NCI-H187 treated with DMSO at 0.1 percent for 48 hours (cell line): Measurements from ENCODE around the gene MRPS18A.
"Not testable (repeated sequence)": the region's sequence is repeated elsewhere in the genome, so short reads cannot be mapped to it uniquely, and the experiment has no call there.

ENCODE experiments used
- DNase-seq: peaks from one replicate; lab custom pipeline; 2025; lab: John Stamatoyannopoulos, UW

The MRPS18A gene

DNA sequence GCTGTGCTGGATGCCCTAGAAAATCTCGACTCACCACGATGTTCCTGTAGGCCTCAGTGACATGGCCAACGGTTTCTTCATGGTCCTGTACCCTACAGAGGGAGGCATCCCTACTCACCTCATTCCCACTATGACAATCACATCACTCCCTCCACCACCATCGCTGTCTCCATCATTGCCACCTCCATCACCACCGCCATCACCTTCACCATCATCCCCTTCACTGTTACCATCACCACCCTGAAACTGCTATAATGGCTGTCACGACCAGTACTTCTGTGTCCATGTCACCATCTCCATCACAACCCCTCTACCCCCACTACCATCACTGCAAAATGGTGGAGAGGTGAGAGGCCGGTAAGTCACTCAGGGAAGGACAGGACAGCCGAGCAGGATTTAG lies 29.8 kb upstream of the MRPS18A start:
- no peak for DNase-seq

DNA sequence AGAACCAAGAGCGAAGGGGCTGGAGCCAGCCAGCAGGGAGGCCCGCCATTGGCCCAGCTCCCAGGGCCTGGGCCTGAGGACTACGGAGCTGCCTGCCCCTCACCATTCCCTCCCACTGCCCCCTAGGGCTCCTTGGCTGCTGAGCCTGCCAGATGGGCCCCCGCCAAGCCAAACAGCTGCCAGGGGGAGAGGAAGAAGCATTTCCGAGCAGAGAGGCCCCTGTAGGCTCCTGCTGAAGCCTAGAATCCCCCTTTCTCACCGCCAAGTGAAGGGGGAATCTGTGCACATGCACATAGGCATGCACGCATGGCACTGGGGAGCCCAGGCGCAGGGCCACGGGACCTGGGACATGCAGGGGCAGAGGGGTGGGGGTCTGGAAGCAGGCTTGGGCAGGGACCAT lies 28.5 kb upstream of the MRPS18A start:
- DNase-seq: no peak

DNA sequence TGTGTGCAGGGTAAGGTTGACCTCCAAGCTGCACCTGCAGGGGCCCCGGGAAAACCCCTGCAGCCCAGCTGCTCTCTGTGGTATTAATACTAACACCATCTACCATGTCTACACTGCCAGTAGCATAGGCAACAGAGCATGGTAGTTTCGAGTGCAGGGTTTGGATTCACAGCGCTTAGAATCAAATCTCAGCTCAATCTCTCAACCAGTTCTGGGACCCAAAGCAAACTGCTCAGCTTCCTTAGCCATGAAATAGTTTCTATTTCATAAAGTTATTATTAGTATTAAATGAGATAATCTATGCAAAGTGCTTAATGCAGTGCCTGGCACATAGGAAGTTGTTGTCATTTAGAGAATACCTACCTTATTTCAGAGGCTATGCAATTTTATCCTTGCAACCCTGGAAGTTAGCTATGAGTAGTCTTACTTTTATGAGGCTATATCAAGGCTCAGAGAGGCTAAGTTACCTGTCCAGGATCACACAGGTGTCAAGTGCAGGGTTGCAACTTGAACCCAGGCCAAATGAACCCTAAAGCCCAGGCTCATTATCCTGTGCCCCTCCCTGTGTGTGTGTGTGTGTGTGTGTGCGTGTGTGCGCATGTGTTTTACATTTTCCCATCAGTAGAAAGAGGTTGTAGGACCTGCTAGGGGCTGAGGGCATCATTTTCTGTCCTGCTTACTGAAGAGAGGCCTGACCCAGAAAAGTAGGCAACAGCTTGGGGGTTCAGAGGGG lies 27.6 kb upstream of the MRPS18A start:
- DNase-seq: no peak

- DNase-seq: no peak
Observed at GRCh38 chr6:43714311-43715055, 26.9 kb upstream of the MRPS18A start.

DNA sequence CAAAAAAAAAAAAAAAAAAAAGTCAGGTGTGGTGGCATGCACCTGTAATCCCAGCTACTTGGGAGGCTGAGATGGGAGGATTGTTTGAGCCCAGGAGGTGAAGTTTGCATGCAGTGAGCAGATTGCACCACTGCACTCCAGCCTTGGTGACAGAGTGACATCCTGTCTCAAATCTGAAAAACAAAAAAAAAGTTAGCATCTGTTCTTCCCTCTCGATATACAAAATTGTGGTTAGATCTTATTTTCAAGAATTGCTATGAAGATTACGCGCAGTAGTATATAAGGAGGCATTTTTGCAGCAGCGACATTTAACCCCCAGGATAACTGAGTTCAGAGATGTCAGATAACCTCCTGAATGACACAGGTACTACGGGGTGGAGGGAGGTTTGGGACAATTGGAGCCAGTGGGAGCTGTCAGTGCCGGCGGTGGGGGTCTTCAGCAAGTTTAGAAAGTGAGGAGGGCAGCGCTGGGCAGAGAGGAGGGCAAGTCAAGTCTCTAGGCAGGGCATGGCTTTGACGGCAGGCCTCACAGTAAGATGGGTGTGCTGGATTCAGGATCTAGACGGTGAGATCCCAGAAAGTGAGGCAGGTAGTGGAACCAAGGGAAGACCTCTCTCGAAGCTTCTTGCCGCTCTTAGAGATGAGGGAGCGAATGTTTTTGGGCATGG lies 26.2 kb upstream of the MRPS18A start:
- no peak for DNase-seq

DNA sequence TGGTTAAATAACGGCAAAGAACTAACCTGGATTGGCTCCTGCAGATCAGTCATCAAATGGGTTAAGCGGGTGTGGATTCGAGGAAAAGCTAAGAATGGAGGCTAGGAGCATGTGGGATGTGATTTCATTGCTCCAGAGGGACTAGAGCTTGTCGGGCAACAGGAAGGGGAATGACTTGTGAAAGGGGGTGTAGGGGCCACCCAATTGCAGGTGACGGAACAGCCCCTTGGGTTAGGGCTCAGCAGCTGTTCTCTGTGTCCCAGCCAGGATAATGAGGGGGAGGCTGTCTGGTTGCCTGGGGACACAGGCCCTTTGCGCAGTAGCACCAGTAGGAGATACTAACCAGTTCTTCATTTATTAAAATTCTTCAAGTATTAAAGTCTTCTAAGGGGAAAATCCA lies 25.0 kb upstream of the MRPS18A start:
- DNase-seq: no peak

DNA sequence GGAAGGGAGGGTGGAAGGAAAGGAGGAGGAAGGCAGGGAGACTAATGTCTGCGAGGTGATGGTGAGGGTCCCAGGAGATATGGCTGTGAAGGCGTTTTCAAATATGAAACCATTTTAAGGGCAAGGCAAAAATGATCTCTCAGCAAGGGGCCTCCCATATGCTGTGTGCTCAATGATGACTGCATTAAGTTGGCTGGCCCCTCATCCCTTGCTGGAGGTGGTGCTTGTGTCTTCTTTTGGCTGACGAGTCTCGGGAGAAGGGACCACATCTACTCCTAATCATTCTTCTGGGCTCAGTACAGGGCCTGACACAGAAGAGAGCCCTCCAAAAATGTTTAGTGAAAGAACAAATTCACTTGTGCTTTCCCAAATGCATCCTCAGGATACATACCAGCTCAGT lies 23.0 kb upstream of the MRPS18A start:
- DNase-seq: no peak

GRCh38 chr6:43709654-43710303 lies 22.2 kb upstream of the MRPS18A start:
- DNase-seq: no peak

DNA sequence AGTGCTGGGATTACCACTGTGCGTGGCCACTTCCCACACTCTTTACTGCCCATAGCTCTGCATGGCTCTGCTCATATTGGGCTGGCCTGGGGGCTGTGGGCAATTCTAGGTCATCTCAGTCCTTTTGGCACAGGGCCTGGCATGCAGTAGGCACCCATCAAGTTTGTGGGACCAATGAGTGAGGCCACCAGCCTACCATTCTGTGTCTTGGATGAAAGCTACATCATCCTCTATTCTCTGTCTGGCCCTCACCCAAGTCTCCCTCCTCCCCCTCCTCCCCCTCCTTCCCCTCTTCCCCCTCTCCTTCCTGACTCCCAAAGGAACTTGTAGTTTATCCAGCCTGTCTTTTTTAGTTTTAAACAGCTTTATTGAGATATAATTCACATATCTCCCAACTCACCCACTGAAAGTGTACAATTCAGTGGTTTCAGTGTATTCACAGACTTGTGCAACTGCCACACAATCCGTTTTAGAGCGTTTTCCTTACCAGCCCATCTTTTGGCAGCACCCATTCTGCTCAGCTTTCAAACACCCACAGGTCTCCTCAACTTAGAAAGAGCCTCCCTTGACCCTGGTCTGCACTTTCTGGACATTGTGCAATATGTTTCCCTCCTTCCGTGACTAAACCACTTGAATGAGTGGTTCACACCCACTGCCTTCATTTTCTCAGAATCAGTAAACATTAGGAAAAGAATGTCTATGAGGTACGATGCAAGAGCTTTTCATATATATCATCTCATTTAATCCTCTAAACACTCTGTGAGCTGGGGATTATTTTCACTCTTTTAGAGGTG lies 21.5 kb upstream of the MRPS18A start:
- no peak for DNase-seq

DNA sequence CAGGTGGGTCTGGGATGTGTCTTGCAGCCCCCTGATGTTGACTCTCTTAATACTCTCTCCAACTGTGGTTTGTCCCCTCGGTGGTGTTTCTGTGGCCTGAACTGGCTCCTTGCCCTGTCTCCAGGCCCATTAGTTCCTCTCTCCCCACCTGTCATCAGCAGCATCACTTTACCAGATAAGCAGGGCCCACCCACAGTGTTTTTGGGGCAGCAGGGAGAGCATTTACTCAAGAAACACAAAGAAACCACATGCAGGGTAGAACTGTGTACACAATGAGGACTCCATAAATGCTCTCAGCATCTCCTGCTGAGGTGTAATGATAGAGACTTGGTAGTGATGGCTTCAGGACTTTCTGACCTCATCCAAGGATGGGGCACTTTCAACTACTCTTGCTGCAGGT lies 20.2 kb upstream of the MRPS18A start:
- no peak for DNase-seq

DNA sequence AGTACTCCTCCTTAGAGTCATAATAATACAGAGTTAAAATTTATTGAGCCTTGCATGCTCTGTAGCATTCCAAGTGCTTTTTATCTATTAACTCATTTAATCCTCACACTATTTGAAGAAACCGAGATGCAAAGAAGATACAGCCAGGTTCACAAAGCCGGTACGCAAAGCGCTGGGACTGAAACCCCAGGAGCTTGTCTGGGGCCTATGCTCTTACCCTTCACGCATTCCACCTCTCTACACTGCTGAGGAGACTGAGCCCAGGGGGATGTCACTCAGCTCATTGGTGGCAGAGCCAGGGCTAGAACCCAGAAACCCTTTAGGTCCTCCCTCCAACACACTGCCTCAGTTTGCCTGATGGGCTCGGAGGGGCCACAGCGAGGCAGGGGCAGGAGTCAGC lies 19.7 kb upstream of the MRPS18A start:
- no peak for DNase-seq

GRCh38 chr6:43706788-43707187 lies 19.2 kb upstream of the MRPS18A start:
- no peak for DNase-seq

DNA sequence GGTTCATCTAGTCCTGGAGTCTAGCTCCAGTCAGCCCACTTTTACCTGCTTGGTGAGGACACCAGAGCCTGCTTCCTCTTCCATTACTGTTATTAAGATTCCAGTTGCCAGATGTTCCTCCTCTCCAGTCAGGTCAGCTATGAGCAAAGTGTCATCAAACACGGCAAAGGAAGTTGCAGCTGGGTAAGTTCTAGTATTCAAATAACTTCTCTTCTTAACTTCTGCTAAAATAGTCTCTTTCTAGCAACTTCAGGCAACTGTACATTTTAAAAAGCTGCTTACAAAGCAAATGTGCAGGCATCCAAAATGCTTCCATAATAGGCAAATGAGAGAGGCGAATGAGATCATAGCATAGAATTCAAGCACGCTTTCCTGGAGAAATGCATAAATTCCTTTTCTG lies 18.4 kb upstream of the MRPS18A start:
- no peak for DNase-seq

GRCh38 chr6:43703512-43704429 lies 16.2 kb upstream of the MRPS18A start:
- DNase-seq: no peak

- no peak for DNase-seq
Observed at GRCh38 chr6:43702534-43703440, 15.2 kb upstream of the MRPS18A start.

DNA sequence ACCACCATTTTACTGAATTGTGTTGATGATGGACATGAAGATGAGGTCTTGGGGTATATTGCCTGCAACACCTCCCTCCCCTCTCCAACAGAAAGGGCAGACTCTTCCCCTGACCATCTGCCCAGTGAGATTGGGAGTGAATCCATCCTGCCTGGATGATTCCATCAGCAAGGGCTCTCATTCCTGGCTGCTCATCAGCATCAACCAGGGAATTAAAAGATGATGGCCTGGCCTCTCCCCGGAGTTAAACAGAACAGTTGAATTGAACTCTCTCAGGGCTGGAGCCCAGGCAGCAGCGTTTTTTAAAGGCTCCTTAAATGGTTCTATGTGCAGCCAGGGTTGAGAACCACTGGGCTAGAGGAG lies 14.6 kb upstream of the MRPS18A start:
- no peak for DNase-seq

- not testable (repeated sequence) for DNase-seq
Observed at GRCh38 chr6:43700939-43701560, 13.5 kb upstream of the MRPS18A start.

- no peak for DNase-seq
Observed at GRCh38 chr6:43699564-43700186, 12.1 kb upstream of the MRPS18A start.
